ENCODE data around the gene ADARB2. TPM values are rescaled to one million over a fixed set of nuclear protein-coding genes. Genes with fewer than 3 reads are reported as not detected.

The ADARB2 gene
- total RNA-seq, 2 donors from 2014 or later, result 8.0 to 12.2 TPM

- TF ChIP-seq CTCF (IDR thresholded peaks at IDR 0.05) (no peak), POLR2A (IDR thresholded peaks at IDR 0.05) (no peak)
- H3K36me3 ChIP-seq (replicated peaks in 1 of 2; ENCODE audit: insufficient read depth in 1 of 2, low read depth in 2 of 2), result no peaks in the 10 kb centered on the region
- ATAC-seq (no peak), DNase-seq (no peak)
- no peaks in the 10 kb centered on the region for H3K4me1 ChIP-seq
- no peak overlapping the region for H3K4me3 ChIP-seq
- H3K9me3 ChIP-seq, result no peaks in the 10 kb centered on the region
- no peaks in the 10 kb centered on the region for H3K27me3 ChIP-seq
- 65 to 80% methylated on average over 19 of the region's 19 CpGs for WGBS, 2 donors
- intact Hi-C loops (cut with DNase I), result no loop called here
- no peak overlapping the region for H3K27ac ChIP-seq
Observed at GRCh38 chr10:1412531-1413189, 324.7 kb downstream of the ADARB2 start.

GRCh38 chr10:1411956-1412355 lies 325.4 kb downstream of the ADARB2 start:
- DNase-seq, result no peak
- Histone ChIP-seq H3K4me3 (no peak overlapping the region), H3K9me3 (no peaks in the 10 kb centered on the region), H3K4me1 (no peaks in the 10 kb centered on the region), H3K27me3 (no peaks in the 10 kb centered on the region), H3K27ac (no peak overlapping the region), H3K36me3 (replicated peaks in 1 of 2; ENCODE audit: insufficient read depth in 1 of 2, low read depth in 2 of 2) (no peaks in the 10 kb centered on the region)
- WGBS, 2 donors, result 46 to 68% methylated on average over 17 of the region's 17 CpGs
- no peak for ATAC-seq
- no peak for TF ChIP-seq CTCF (IDR thresholded peaks at IDR 0.05)
- TF ChIP-seq POLR2A (IDR thresholded peaks at IDR 0.05), result no peak
- intact Hi-C loops (cut with DNase I), result no loop called here

DNA sequence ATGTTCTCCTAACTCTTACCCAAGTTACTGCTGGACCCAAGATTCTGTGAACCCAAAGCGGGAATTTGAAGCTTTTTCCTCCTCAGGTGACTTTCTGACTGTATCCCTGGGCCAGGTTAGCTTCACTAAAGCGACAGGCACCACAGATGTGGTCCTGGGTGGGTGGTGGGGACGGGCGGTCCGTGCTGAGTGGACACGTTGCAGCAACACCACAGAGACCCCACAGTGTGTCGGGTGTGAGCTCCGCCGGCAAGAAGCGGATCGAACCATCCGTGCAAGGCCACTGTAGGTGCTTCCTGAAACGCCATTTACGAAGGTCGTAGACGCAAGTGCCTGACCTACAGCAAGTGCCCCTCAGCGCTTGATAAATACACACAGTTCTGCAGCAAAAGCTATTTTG lies 325.9 kb downstream of the ADARB2 start:
- 80 to 85% methylated on average over 17 of the region's 17 CpGs for WGBS, 2 donors
- H3K27me3 ChIP-seq, result no peaks in the 10 kb centered on the region
- DNase-seq (no peak), ATAC-seq (no peak)
- H3K4me3 ChIP-seq, result no peak overlapping the region
- H3K27ac ChIP-seq, result no peak overlapping the region
- no peaks in the 10 kb centered on the region for H3K36me3 ChIP-seq (replicated peaks in 1 of 2; ENCODE audit: insufficient read depth in 1 of 2, low read depth in 2 of 2)
- no peaks in the 10 kb centered on the region for H3K4me1 ChIP-seq
- H3K9me3 ChIP-seq, result no peaks in the 10 kb centered on the region
- no peak for TF ChIP-seq CTCF (IDR thresholded peaks at IDR 0.05)
- TF ChIP-seq POLR2A (IDR thresholded peaks at IDR 0.05), result no peak
- intact Hi-C loops (cut with DNase I), result no loop called here

DNA sequence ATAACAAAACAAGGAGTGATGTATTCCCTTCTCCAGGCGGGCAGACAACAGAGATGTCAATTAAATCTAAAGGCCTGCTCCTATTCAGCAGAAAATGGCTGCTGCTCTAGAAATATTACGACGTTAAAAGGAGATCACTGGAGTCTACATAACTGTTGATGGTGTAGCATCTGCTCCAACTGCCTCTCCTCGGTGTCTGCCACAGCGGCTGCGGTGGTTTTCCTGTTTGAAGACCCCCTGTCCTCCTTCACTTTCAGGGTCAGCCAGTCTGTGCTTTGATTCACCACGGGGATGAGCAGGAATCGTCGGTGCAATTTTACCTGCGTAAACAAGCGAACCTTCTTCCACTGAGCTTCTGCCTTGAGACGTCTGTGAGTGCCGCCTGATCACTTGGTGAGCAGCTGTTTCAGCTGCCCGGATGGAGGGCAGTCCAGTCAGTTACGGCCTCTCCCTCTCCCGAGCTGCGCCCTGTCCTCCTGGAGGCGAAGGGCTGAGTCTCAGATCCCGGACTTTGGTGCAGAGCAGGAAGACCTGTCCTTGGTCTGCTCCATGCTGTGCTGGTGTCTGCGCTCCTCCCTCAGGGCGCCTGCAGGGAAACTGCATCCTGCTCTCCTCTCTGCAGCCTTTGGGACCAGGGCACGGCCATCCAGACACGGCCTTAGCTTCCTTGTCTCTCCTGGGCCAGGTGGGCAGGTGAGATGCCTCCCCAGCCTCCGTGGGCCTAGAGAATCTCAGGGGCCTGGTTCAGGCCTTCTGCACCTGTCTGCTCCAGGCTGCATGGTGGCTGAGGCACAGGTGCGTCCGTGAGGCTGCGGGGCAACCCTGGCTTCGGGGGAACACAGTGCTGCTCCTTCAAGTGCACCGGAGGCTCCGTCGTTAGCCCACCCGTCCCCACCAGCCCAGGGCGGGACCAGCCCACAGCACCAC lies 326.6 kb downstream of the ADARB2 start:
- Histone ChIP-seq H3K9me3 (no peaks in the 10 kb centered on the region), H3K36me3 (replicated peaks in 1 of 2; ENCODE audit: insufficient read depth in 1 of 2, low read depth in 2 of 2) (no peaks in the 10 kb centered on the region), H3K27ac (no peak overlapping the region), H3K27me3 (no peaks in the 10 kb centered on the region), H3K4me1 (no peaks in the 10 kb centered on the region), H3K4me3 (no peak overlapping the region)
- 86 to 88% methylated on average over 28 to 33 of the region's 33 CpGs for WGBS, 2 donors
- no peak for DNase-seq
- ATAC-seq, result no peak
- TF ChIP-seq CTCF (IDR thresholded peaks at IDR 0.05) (no peak), POLR2A (IDR thresholded peaks at IDR 0.05) (no peak)
- intact Hi-C loops (cut with DNase I), result no loop called here
